SK-N-SH treated with all-trans-retinoic acid at 6 μM for 48 hours (cell line): Measurements from ENCODE around the gene BRD3.
A peak's percentile ranks its signal among the peaks of the same experiment; 100 is the strongest.

Experiments
- ATAC-seq: fragments of 200-7000 bp; cut with Tn5 transposase; 3 replicates; pipeline ENCODE4 v1.9.1; 2020; ENCODE audit warnings: mild to moderate bottlenecking, moderate library complexity
- ARNTL ChIP-seq: fragments of 450-650 bp; formaldehyde crosslinking; IDR thresholded peaks from 2 replicates; pipeline ENCODE4 v1.5.0; 2020; ENCODE audit warnings: low read depth, mild to moderate bottlenecking, moderate library complexity, borderline replicate concordance
- BACH2 ChIP-seq: fragments of 250-450 bp; sonication (Bioruptor Pico); IDR thresholded peaks from 2 replicates; pipeline ENCODE4 v1.9.0; 2021; ENCODE audit warnings: mild to moderate bottlenecking, borderline replicate concordance
- CSDC2 ChIP-seq: fragments of 250-450 bp; sonication (Bioruptor Pico); IDR thresholded peaks from 2 replicates; pipeline ENCODE4 v1.5.0; 2020; ENCODE audit warnings: mild to moderate bottlenecking, moderate library complexity
- GLIS3 ChIP-seq: fragments of 250-450 bp; sonication (Bioruptor Pico); IDR thresholded peaks from 2 replicates; pipeline ENCODE4 v1.5.0; 2020; ENCODE audit warnings: mild to moderate bottlenecking, moderate library complexity
- ISL1 ChIP-seq: fragments of 250-450 bp; sonication (Bioruptor Pico); IDR thresholded peaks from 2 replicates; pipeline ENCODE4 v2.1.2; 2022; ENCODE audit warnings: mild to moderate bottlenecking, moderate library complexity
- POU6F1 ChIP-seq: fragments of 250-450 bp; sonication (Bioruptor Pico); IDR thresholded peaks from 2 replicates; pipeline ENCODE4 v1.8.0; 2021; ENCODE audit warnings: low read depth, mild to moderate bottlenecking, moderate library complexity, borderline replicate concordance
- PPARA ChIP-seq: fragments of 250-450 bp; sonication (Bioruptor Pico); IDR thresholded peaks from 2 replicates; pipeline ENCODE4 v1.5.0; 2020; ENCODE audit warnings: mild to moderate bottlenecking, borderline replicate concordance
- RARB ChIP-seq: fragments of 250-450 bp; sonication (Bioruptor Pico); IDR thresholded peaks from 2 replicates; pipeline ENCODE4 v1.8.0; 2021; ENCODE audit warnings: mild to moderate bottlenecking, moderate library complexity
- SNAI2 ChIP-seq: fragments of 250-450 bp; sonication (Bioruptor Pico); IDR thresholded peaks from 2 replicates; pipeline ENCODE4 v1.5.0; 2020; ENCODE audit warnings: mild to moderate bottlenecking, moderate library complexity
- TCF4 ChIP-seq: fragments of 250-450 bp; sonication (Bioruptor Pico); IDR thresholded peaks from 2 replicates; pipeline ENCODE4 v1.8.0; 2021; ENCODE audit warnings: mild to moderate bottlenecking, moderate library complexity, borderline replicate concordance
- TOX ChIP-seq: fragments of 250-450 bp; sonication (Bioruptor Pico); IDR thresholded peaks from 2 replicates; pipeline ENCODE4 v1.8.0; 2021; ENCODE audit warnings: mild to moderate bottlenecking, moderate library complexity, borderline replicate concordance
- ZC3H10 ChIP-seq: fragments of 250-450 bp; sonication (Bioruptor Pico); IDR thresholded peaks from 2 replicates; pipeline ENCODE4 v1.5.1; 2021; ENCODE audit warnings: mild to moderate bottlenecking, moderate library complexity
- ZFP3 ChIP-seq: fragments of 250-450 bp; sonication (Bioruptor Pico); IDR thresholded peaks from 2 replicates; pipeline ENCODE4 v1.5.0; 2020; ENCODE audit warnings: mild to moderate bottlenecking, moderate library complexity
- ZFP30 ChIP-seq: fragments of 450-650 bp; formaldehyde crosslinking; IDR thresholded peaks from 2 replicates; pipeline ENCODE4 v1.5.0; 2022; ENCODE audit warnings: mild to moderate bottlenecking, moderate library complexity
- ZNF565 ChIP-seq: fragments of 450-650 bp; formaldehyde crosslinking; conservative IDR thresholded peaks from 2 replicates; pipeline ENCODE4 v1.5.0; 2020; ENCODE audit warnings: low read depth, mild to moderate bottlenecking, moderate library complexity
- ZNF8 ChIP-seq: fragments of 450-650 bp; formaldehyde crosslinking; IDR thresholded peaks from 2 replicates; pipeline ENCODE4 v1.5.0; 2020; ENCODE audit warnings: mild to moderate bottlenecking, moderate library complexity
- TF ChIP-seq, protein P1 (sequence below): fragments of 250-450 bp; sonication (Bioruptor Pico); IDR thresholded peaks from 2 replicates; pipeline ENCODE4 v1.8.0; 2020; ENCODE audit warnings: mild to moderate bottlenecking, moderate library complexity, borderline replicate concordance
- TF ChIP-seq, protein P2 (sequence below): fragments of 250-450 bp; sonication (Bioruptor Pico); IDR thresholded peaks from 2 replicates; pipeline ENCODE4 v1.5.1; 2020; ENCODE audit warnings: low read depth, mild to moderate bottlenecking, moderate library complexity
- TF ChIP-seq, protein P3 (sequence below): fragments of 250-450 bp; sonication (Bioruptor Pico); IDR thresholded peaks from 2 replicates; pipeline ENCODE4 v1.5.0; 2020; ENCODE audit warnings: mild to moderate bottlenecking, moderate library complexity
- TF ChIP-seq, protein P4 (sequence below): fragments of 250-450 bp; sonication (Bioruptor Pico); IDR thresholded peaks from 2 replicates; pipeline ENCODE4 v1.5.1; 2021; ENCODE audit warnings: mild to moderate bottlenecking, moderate library complexity

Gene BRD3

DNA sequence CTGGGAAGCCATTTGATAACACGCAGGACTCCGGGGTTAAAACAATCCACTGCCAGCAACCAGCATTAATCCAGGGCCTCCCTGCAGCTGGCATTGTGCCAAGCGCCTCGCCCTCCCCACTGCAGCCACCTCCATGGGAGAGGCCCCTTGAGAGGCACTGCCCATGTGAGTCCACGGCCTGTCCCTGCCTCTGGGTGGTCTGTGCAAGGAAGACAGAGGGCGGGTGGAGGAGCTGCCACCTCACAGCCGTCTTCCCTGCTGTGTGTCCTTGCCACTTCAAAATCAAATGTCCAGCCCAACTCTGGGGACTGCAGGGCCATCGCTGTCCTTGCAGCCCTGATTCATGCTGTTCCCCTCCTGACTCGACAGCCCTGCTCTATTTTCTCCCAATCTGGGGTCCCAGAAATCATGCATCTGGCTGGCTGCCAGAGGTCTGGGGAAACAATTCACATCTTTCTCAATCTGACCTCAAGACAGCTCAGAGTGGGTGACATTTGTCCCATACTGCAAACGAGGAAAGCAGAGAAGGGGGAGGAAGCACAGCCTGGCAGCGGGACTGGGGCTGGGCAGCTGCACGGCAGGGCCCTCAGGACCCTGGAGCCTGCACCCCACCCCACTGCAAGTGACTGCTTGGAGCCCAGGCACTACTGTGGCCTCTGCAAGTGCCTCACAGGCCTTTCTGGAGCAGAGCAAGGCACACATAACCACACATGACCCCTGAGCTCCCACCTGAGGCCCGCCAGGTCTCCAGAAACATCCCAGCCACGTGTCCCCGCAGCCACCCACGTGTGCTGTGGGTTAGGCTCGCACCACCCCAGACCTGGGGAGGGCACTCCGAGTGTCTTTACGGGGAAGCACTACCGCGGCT, 26.8 kb downstream of the BRD3 start:
- no peak for TF ChIP-seq RARB (CRISPR knock-in tag)
- TF ChIP-seq, protein P1, sequence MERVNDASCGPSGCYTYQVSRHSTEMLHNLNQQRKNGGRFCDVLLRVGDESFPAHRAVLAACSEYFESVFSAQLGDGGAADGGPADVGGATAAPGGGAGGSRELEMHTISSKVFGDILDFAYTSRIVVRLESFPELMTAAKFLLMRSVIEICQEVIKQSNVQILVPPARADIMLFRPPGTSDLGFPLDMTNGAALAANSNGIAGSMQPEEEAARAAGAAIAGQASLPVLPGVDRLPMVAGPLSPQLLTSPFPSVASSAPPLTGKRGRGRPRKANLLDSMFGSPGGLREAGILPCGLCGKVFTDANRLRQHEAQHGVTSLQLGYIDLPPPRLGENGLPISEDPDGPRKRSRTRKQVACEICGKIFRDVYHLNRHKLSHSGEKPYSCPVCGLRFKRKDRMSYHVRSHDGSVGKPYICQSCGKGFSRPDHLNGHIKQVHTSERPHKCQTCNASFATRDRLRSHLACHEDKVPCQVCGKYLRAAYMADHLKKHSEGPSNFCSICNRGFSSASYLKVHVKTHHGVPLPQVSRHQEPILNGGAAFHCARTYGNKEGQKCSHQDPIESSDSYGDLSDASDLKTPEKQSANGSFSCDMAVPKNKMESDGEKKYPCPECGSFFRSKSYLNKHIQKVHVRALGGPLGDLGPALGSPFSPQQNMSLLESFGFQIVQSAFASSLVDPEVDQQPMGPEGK, result no peak
- no peak for TF ChIP-seq ISL1 (CRISPR knock-in tag)
- TF ChIP-seq, protein P2, sequence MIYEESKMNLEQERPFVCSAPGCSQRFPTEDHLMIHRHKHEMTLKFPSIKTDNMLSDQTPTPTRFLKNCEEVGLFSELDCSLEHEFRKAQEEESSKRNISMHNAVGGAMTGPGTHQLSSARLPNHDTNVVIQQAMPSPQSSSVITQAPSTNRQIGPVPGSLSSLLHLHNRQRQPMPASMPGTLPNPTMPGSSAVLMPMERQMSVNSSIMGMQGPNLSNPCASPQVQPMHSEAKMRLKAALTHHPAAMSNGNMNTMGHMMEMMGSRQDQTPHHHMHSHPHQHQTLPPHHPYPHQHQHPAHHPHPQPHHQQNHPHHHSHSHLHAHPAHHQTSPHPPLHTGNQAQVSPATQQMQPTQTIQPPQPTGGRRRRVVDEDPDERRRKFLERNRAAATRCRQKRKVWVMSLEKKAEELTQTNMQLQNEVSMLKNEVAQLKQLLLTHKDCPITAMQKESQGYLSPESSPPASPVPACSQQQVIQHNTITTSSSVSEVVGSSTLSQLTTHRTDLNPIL (CRISPR knock-in tag), result no peak
- no peak for TF ChIP-seq POU6F1 (CRISPR knock-in tag)
- no peak for TF ChIP-seq ZNF565 (CRISPR knock-in tag)
- no peak for TF ChIP-seq ZC3H10 (CRISPR knock-in tag)
- TF ChIP-seq BACH2 (CRISPR knock-in tag), result no peak
- TF ChIP-seq ARNTL (CRISPR knock-in tag), result no peak
- no peak for TF ChIP-seq ZFP3 (CRISPR knock-in tag)
- TF ChIP-seq, protein P3, sequence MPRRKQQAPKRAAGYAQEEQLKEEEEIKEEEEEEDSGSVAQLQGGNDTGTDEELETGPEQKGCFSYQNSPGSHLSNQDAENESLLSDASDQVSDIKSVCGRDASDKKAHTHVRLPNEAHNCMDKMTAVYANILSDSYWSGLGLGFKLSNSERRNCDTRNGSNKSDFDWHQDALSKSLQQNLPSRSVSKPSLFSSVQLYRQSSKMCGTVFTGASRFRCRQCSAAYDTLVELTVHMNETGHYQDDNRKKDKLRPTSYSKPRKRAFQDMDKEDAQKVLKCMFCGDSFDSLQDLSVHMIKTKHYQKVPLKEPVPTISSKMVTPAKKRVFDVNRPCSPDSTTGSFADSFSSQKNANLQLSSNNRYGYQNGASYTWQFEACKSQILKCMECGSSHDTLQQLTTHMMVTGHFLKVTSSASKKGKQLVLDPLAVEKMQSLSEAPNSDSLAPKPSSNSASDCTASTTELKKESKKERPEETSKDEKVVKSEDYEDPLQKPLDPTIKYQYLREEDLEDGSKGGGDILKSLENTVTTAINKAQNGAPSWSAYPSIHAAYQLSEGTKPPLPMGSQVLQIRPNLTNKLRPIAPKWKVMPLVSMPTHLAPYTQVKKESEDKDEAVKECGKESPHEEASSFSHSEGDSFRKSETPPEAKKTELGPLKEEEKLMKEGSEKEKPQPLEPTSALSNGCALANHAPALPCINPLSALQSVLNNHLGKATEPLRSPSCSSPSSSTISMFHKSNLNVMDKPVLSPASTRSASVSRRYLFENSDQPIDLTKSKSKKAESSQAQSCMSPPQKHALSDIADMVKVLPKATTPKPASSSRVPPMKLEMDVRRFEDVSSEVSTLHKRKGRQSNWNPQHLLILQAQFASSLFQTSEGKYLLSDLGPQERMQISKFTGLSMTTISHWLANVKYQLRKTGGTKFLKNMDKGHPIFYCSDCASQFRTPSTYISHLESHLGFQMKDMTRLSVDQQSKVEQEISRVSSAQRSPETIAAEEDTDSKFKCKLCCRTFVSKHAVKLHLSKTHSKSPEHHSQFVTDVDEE (CRISPR knock-in tag), result no peak
- no peak for TF ChIP-seq TOX
- no peak for TF ChIP-seq SNAI2 (CRISPR knock-in tag)
- TF ChIP-seq TCF4, result no peak
- TF ChIP-seq ZFP30 (CRISPR knock-in tag), result no peak
- TF ChIP-seq GLIS3 (CRISPR knock-in tag), result no peak
- TF ChIP-seq PPARA, result no peak
- peak; percentile 30; the same call in 1 of the 3 replicates for ATAC-seq

- TF ChIP-seq, protein P4, sequence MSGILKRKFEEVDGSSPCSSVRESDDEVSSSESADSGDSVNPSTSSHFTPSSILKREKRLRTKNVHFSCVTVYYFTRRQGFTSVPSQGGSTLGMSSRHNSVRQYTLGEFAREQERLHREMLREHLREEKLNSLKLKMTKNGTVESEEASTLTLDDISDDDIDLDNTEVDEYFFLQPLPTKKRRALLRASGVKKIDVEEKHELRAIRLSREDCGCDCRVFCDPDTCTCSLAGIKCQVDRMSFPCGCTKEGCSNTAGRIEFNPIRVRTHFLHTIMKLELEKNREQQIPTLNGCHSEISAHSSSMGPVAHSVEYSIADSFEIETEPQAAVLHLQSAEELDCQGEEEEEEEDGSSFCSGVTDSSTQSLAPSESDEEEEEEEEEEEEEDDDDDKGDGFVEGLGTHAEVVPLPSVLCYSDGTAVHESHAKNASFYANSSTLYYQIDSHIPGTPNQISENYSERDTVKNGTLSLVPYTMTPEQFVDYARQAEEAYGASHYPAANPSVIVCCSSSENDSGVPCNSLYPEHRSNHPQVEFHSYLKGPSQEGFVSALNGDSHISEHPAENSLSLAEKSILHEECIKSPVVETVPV, result no peak
- TF ChIP-seq ARNTL (CRISPR knock-in tag), result no peak
- no peak for TF ChIP-seq ZFP30 (CRISPR knock-in tag)
- TF ChIP-seq RARB (CRISPR knock-in tag), result no peak
- ATAC-seq, result no peak
Measured at GRCh38 chr9:134040176-134040565, 27.7 kb downstream of the BRD3 start.

DNA sequence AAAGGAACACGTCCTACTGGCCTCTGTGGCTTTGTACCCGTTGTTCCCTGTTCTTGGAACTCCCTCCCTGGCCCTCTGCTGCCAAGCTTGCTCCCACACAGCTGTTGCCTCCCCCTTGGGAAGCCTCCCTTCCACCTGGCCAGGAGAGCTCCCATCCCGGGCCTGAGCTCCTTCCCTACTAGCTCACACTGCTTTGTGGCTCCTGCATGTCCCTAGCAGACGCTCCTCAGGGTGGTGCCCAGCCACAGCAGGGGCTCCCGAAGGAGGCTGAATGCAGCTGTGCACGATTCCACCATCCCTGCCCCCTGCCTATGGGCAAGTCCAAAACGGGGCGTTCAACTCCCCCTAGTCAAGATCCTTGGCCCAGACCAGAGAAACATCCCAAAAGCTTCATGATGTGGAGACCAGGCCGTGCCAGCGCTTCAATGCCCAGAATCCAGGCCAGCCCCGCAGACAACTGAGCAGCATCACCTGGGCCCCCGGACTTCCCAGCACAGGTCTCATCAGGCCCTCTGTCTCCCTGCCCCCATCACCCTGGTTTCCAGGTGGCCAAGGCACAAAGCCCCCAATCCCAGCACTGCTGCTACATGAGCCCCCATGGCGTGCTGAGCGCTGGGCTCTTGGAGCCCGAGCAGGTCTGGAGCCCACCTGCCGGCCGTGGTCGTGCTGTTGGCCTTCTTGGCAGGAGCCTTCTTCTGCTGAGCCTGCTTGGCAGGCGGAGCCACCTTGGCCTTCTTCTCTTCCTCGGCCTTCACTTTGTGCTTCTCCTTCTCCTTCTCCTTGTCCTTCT, 28.2 kb downstream of the BRD3 start:
- no peak for ATAC-seq
- TF ChIP-seq TCF4 (no peak), CSDC2 (no peak), ISL1 (CRISPR knock-in tag) (no peak), ZNF8 (CRISPR knock-in tag) (no peak), ARNTL (CRISPR knock-in tag) (no peak), ZC3H10 (CRISPR knock-in tag) (no peak), RARB (CRISPR knock-in tag) (no peak)
- TF ChIP-seq, protein P3 (CRISPR knock-in tag), result no peak
